Right renal pelvis (tissue), 4 donors: ENCODE measurements around the gene TLE1. TPM values are rescaled to one million over a fixed set of nuclear protein-coding genes. Genes with fewer than 3 reads are reported as not detected.

Experiments
- DNase-seq, 4 donors: peaks; one replicate each; pipeline ENCODE4 v3.0.0-alpha.2; 2013; ENCODE audit warnings: low read depth in 4 of 4, low spot score in 3 of 4, missing footprints in 1 of 4
- polyA plus RNA-seq, 4 donors: library from polyadenylated mRNA; unstranded; fragments of 120-200 nt; gene quantifications; one replicate each; pipeline ENCODE4 v1.2.1, GENCODE V29; 2013; ENCODE audit not compliant: insufficient read length in 4 of 4

The TLE1 gene
- polyA plus RNA-seq, 4 donors = 65.1 to 75.4 (median 71.6) TPM

DNA sequence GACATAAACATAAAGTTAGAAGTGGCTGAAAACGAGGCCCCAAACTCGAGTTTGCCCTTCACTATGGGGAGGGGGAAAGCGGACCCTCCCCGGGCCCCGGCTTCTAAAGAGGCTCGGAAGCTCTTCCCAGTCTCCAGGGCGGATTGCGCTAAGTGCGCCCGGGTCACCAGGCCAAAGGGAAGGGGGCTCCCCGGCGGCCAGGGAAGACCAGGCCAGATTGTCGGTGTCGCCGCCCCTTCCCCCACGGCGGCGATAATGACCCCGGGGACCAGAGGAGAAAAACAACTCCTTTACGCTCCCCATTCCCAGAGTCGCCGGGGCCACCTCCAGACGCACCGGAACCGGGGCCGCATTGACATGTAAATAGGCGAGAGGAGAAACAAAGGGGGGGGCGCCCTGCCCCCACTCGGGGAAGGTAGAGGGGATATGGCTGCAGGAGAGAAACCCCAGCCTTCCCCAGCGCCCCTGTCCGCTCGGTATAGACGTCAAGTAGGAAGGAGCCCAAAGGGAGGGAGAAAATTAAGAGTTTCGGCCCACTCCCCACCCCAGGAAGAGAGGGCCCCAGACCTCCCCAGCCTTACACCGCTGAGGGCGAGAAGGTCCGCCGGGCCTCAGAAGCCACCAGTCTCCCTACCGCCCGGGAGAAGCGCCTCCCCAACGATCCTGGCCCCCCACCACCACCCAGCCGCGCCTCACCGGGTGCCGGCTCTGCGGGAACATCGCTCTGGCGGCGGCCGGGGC is 1.7 kb downstream of the TLE1 start:
- peak in 2 of 4 donors; percentile 30 to 60 for DNase-seq

DNA sequence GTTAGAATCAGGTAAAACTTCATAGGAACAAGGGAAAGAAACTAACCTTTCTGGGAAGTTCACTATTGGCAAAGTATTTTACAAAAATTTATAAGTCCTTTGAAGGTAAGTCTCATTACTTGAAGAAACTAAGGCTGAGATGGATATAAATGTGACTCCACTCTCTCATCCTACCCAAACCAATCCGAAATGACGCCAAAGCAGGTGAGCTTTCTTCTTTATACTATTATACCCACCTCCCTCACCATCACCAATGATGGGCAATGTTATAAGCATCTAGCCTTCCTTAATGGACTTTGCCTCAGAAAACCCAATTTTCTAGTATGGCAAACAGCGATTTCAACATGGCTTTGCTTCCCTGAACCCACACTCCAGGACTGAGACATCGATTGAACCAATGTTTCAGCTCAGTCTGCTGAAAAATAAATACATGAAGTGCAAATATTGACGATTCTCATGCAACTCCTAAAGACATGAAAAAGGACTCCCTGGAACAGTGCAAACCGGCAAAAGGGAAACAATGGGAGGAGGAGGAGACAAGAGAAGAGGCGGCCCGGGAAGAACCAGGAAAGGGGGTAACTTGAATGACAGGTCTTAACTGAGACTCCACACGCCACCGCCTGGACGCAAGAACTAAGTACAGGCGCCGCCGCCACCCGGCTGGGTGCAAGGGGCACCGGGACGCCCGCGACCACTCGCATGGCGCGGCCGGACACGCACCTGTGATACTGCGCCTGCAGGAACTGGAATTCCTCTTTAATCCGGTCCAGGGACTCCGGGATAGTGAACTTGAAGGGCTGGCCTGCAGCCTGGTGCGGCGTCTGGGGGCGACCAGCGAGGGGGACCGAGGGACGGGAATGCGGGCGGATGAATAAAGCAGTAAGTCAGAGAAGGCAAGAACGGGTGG is 2.5 kb downstream of the TLE1 start:
- peak in 3 of 4 donors; percentile 74 to 80 (median 76) for DNase-seq

DNA sequence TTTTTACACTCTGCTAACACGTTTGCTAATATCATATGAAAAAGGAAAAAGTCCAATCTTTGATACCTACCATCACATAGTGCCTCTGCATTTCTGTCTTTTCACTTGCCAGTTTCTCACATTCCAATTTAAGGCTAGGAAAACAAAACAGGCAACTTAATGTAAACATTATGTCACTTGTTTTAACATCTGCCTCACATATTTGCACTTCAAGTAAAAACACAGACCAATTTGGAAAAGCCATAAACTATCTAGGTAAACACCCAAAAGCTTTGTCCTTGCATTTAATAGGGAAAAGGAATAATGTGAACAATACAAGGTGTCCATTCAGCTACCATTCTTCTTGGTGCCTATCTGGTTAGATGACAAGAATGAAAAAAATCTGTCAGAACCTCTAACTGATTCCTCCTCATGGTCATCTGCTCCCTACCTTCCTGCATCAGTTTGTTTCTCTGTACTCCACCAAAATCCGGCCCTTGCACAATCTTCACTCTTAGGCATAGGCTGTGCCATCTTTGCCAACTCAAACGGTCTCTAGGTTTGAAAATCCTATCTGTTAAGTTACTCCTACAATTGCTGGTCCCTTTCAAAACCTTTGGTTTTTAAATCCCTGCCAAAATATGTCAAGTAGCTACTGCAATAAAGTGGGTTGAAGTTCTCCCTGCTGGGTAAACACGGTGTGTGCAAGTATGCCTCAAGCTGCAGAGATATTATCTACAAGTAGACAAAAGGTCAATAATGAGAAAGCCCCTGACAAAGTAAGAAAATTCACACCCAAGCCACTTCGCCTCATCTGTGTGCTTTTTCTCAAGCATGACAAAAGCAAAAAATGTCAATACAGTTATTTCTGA is 3.4 kb downstream of the TLE1 start:
- DNase-seq = no peak

DNA sequence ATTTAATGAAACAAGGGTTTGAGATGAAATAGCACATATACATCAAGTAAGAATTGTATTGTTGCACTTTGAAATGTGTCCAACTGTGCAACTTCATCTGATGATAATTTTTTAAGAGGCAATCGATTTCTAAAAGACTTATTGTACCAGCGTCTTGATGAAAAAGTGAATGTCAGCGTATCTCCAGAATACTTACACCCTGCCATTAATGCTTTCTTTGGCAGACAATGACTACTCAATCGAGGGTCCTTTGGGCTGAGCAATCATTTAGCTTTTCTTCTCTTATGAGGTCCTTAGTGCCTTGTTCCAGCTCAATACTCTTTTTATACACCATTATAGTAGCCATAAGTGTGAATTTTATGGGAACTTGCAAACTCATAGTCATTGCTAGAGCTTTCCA is 4.7 kb downstream of the TLE1 start:
- no peak for DNase-seq

DNA sequence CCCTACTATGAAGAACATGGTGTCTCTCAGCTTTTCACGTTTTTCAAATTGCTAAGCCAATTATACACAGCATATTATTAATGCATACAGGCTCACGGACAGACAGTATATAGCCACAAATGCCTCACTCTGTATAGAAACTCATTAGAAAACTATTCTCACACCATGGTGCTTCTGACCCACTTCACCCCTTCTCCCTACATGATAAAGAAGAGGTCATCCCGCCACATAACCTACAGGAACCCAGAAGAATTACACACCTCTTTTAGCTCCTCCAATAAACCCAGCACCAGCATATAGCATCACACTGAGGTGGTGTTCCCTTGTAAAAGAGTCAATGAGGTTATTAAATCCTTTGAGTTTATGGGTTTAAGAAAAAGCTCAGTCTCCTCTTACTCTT is 5.6 kb downstream of the TLE1 start:
- no peak for DNase-seq

DNA sequence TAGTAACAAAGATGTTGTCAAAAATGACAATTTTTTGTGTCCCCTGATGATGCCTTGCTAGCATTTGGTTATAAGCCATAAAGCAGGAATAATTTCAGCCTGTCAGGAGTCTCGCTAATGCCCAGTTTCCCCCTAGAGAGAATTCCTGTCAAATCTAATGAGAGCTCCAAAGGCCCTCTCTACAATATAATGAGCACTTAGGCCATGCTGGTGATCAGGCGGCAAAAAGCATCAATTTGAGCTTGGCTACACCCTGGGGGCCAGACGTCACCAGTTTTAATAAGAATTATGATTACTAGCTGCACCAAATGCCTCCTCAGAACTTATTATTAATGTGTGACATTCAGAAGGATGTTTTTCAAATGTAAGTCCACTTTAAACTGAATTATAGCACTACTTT is 6.1 kb downstream of the TLE1 start:
- DNase-seq = no peak

DNA sequence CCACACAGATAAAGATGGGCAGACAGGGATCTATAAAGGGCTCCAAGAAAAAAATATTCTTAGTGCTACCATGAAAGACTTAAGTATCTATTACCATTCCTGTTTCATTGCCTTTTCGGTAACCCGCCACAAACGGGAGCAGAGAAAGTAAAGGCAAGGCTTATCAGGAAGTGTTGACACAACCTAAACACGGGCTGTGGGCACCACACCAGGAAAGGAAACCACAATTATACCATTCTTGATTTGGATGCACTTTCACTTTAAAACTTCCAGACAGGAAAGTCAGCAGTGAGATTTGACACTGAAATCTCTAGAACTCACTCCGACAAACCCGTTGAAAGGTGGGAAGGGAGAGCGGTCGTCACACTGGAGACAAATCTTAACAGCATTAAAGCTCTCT is 6.5 kb downstream of the TLE1 start:
- DNase-seq = no peak

DNA sequence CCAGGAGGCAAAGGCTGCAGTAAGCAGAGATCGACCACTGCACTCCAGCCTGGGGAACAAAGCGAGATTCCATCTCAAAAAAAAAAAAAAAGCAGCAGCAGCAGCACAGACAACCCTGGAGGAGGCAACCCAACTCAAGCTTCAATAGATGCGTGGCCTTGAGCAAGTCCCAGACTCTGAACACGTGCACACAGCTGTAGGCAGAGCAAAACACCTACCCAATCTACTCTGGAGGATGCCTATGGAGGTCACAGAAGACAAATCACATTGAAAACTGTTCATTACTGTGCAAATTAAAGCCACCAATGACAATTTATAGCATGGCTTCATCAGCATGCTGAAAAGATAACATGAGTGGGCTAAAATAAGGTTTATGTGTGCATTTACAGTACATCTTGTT is 7.2 kb downstream of the TLE1 start:
- no peak for DNase-seq

DNA sequence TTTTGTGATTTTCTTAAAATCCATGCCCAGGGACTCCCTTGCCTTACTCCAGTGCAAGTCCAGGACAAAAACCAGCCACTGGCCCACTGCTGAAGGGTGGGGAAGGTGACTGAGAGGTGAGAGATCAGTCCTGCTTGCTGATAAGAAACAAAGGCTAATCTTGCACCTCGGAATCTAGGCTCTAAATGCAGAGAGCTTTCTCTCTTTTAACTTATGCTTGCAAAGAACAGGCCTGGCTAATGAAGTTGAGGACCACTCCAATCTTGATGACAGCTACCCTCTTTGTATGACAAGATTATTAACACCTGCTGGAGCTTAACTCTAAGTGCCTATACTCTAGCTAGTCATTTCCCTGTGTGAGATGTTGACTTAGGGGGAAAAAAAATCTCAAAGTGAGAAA is 8.8 kb downstream of the TLE1 start:
- no peak for DNase-seq

DNA sequence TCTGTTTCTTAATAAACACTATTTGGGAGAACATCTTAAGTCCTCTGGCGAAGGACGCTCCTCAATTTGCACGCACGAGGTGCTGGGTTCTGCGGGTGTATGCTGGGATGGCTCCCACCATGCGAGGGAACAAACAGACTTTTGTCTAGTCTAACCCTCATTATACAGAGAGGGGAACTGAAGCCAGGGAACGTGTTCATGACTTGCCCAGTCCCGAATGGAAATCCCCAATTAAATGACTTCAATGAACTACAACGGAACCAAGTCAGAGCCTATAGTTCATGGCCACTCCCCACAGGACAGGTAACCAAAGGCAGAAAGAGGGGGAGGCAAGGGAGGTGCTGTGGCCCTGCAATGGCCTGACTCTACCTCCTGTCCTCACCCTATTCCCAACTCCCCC is 9.3 kb downstream of the TLE1 start:
- no peak for DNase-seq

DNA sequence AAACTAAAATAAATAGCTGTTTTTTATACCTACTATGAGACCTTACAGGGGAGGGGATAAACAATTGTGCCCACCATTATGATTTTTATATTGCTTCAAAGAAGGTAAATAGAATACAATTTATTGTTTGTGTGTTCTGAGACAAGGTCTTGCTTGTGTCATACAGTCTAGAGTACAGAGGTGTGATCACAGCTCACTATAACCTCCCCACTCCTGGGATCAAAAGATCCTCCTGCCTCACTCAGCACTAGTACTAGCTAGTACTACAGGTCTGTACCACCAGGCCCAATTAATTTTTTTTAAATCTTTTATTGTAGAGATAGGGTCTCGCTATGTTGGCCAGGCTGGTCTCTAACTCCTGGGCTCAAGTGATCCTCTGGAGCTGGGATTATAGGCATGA is 11.3 kb downstream of the TLE1 start:
- DNase-seq = no peak

DNA sequence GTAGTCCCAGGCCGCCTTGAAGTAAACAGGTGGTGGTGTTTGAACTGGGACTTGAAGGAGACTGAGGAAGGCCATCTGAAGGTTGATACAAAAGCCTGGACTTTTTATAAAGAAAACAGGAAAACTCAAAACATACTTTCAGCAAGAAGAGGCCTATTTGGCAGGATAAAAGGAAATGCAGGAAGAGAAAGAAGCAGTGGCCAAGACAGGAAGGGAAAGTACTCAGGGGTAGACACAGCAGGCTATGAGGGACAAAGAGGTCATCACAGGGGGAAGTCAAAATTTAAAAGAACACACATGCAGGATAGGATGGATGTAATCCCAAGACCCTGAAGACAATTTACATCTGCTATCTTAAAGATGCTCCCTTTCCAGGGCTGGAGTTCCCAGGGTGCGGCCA is 13.0 kb downstream of the TLE1 start:
- DNase-seq = no peak

DNA sequence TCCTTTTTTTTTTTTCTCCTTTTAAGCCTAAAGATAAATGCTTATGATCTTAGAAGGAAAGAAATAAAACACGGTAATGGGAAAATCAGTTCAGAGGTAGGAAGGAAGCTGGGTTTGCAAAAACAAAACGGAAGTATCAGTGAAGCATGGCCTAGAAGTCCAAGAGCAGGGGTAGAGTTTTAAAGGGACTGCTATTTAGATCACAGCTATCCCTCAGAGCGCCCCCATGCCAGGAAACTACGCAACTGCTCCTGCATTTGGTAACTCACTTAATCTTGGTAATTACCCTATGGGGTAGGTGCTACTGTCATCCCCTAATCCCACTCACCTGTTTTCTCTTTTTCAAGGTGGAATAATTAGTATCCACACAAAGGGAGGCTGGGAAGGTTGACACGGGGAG is 16.0 kb downstream of the TLE1 start:
- no peak for DNase-seq

DNA sequence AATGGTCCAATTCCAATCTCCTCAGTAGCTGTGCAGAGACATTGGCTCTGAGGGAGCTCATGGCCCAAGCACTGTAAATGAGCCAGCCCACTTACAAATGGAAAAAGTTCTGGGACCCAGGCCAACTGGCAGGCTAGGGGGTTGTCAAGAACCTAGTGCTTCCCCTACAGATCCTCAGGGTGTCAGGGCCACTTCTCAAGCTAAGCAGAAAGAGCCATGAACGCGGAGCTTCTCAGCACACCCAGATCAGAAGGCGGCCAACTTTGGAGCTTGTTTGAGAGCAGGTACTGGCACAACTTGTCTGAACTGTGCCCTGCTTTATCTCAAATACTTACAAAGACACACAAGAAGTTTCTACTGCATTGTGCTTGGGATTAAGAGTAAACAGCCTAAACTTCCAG is 17.5 kb downstream of the TLE1 start:
- no peak for DNase-seq

DNA sequence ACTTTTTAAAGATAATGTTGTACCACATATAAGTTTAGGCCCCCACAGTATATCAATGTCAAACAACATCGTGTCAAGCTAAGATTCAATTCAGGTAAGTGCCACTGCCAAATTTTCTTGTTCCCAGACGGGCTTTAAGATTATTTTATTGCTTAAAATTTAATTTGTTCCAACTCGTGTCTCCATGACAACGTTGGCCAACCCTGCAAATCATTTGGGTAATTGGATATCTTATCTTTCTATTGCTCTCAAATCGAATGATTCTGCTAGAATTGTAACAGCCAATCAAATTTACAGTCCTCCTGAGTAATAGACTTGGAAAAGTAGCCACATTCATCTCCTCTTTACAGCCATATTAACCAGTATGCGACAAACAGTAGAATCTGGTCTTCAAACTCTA is 19.5 kb downstream of the TLE1 start:
- no peak for DNase-seq

DNA sequence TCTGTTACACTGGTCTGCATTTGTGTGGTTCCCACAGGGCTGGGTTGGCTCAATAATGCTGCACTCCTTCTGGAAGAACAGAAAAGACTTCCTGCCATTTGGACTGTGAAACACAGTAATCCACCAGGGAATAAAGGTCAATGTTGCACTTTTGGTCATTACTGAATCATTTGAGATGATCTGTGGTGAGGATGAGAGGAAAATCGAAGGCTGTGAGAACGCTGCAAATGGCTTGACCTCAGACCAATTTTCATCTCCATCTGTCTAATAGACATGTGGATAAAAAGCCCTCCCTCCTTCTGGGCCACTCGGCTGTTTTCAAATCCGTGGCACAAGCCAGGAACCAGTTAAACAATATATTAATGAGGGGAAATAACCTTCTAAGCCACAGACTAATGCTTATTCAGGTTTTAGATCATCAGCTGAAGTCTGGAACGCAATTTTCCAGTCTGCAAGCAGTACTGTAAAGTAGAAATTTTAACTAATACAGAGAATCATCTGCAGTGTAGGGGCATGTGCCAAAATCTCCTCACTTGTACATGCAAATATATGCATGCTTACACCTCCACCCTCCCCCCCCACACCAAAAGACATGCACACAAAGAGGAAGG is 20.2 kb downstream of the TLE1 start:
- DNase-seq = no peak

DNA sequence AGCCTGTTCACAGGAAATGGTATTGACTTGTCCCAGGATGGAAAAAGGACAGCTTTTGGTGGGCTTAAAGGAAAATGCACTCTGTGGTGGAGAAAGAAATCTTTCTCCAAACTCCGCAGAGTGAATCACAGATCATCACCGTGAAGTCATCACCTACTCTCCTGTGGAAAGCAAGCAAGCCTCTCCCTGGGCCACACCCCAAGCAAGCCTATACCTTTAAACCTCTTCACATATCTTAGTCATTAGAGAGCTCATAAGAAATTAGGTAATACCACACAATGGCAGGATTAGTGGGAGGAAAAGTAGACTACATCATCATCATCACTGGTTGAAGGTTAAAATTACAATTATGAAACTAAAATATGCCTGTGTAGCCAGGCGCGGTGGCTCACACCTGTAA is 23.2 kb downstream of the TLE1 start:
- no peak for DNase-seq

DNA sequence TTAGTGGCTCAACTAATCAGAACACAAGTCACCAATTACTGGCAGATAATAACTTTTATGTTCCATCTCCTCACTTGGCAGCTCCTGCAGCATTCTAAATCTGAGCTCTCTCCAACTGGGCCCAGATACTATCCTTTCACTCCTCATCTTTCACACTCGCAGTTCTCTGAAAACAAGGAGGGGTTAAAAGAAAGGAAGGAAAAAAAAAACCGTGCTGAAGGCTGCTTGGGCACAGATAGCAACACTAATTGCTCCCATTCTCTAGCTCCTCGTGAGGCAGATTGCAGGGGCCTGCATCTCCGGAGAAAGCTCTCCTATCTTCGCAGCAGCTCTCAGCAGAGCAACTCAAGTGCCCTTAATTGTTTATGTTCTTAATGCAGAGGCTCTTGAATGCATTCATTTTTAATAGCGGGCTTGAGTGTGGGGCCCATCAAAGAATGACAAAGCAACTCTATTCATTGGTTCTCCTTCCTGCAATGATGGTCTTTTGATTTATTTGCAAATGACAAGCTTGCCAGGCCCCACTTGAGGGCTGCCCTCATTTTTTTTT is 23.9 kb downstream of the TLE1 start:
- no peak for DNase-seq

DNA sequence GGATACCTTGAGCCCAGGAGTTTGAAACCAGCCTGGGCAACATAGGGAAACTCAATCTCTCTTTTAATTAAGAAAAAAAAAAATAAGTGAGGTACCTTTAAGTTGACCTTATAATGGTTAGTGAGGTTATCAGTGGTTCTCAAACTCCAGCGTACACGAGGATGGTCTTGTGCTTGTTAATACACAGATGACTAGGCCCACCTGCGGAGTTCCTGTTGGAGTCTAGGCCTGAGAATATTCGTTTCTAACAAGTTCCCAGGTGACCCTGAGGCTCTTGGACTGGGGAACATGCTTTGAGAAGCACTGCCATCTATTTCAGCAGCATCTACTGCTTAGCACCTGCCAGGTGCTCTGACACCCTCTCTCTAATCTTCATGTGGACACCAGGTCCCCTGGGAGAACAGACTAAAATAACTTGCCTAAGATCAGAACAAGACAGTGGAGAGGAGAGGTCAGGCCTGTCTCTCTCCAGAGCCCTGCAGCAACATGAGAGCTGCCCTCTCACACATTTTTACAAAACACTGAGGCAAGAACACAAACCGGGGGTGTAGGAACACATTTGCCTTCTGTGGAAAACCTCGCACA is 24.6 kb downstream of the TLE1 start:
- no peak for DNase-seq

DNA sequence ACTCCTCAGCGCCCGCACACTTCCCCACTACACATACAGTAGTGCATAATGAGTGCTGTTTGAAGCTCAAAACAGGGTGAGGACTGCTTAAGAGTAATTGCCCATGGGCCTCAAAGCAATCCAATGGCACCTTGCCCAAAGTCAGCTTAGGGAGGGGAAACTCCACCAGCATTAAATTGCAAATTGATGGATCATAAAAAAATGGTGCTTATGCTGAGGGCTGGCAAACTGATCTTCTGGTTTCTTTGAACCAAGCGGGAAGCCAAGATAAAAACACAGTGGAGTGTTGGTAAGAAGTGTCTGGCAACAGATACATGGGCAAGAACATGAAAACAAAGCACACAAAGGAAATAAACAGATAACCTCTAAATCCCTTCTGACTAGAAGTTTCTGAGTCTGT is 28.0 kb downstream of the TLE1 start:
- no peak for DNase-seq
